Measurements from ENCODE around the gene UBD.

The UBD gene

DNA sequence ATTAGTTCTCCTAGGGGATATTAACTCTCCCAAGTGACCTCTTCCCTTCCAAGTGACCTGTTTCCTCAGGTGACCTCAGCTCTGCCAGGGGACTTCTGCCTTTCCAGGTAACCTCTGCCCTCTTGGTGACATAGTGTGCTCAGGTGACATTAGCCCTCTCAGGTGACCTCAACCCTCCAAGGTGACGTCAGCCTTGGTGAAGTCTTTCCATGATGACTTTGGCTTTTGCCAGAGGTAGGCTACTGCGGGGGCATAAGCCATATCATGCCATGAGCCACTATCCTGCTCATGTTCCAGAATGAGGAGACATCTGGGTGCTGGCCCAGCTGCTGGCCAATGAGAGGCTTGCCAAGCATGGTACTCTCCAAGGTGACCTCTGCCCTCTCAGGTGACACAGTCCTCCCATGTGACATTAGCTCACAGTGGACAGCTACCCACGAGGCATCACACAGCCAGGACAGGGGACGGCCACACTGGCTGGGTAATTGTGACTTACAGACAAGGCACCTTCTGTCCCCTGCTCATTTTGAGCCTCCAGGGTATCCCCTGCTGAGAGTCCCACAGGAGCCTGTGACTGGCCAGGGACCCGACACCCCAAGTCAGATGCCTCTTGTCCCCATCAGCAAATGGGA is 31.1 kb downstream of the UBD start:
- TF ChIP-seq, protein P1, sequence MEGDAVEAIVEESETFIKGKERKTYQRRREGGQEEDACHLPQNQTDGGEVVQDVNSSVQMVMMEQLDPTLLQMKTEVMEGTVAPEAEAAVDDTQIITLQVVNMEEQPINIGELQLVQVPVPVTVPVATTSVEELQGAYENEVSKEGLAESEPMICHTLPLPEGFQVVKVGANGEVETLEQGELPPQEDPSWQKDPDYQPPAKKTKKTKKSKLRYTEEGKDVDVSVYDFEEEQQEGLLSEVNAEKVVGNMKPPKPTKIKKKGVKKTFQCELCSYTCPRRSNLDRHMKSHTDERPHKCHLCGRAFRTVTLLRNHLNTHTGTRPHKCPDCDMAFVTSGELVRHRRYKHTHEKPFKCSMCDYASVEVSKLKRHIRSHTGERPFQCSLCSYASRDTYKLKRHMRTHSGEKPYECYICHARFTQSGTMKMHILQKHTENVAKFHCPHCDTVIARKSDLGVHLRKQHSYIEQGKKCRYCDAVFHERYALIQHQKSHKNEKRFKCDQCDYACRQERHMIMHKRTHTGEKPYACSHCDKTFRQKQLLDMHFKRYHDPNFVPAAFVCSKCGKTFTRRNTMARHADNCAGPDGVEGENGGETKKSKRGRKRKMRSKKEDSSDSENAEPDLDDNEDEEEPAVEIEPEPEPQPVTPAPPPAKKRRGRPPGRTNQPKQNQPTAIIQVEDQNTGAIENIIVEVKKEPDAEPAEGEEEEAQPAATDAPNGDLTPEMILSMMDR (IDR thresholded peaks at IDR 0.05; ENCODE audit: extremely low read depth, missing control alignments), result no peak

DNA sequence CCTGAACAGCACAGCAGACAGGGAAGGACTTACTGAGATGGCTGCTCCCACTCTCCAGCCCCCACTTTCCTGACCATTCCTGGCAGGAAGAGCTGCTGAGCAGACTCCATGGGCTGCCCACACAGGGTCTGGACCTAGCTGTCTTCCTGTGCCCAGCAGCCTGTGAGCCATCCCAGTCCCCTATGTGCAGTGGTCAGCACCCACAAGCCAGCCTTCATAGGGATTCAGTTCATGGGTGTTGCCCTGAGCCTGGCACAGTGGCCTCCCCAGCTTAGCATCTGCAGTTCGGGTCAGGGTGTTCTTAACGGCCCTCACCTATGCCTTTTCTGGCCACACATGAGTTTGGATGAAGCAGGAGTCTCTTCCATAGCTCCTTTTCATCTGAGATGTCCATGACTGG is 32.0 kb downstream of the UBD start:
- TF ChIP-seq, protein P1 (IDR thresholded peaks at IDR 0.05; ENCODE audit: extremely low read depth, missing control alignments), result no peak
- DNase-seq (ENCODE audit: low spot score), result no peak

More for the DNA sequence above, 31.1 kb downstream of the UBD start:
- no peak for DNase-seq (ENCODE audit: low spot score)

DNA sequence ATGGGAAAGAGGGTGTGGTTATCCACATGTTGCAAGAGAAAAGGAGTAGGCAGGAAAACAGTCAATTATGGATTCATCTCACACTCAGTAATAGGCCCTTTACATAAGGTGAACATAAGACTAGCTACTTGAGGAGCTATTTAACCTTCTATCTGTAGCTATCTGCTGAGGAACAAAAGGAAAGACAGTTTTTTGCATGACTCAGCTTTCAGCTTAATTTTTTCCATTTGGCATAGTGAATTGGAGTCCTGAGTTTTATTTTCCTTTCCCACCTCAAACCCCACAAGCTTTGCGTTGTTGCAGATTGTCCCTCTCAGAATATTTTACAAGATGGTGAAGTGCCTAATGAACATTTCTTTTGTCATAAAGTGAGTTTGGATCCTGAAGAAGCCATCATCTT is 32.4 kb downstream of the UBD start:
- no peak for DNase-seq (ENCODE audit: low spot score)
- TF ChIP-seq, protein P1 (IDR thresholded peaks at IDR 0.05; ENCODE audit: extremely low read depth, missing control alignments), result no peak

GRCh38 chr6:29525311-29525639 is 34.3 kb downstream of the UBD start:
- DNase-seq (ENCODE audit: low spot score), result no peak
- TF ChIP-seq, protein P1 (IDR thresholded peaks at IDR 0.05; ENCODE audit: extremely low read depth, missing control alignments), result no peak

GRCh38 chr6:29524444-29525310 is 34.9 kb downstream of the UBD start:
- no peak for DNase-seq (ENCODE audit: low spot score)
- TF ChIP-seq, protein P1 (IDR thresholded peaks at IDR 0.05; ENCODE audit: extremely low read depth, missing control alignments), result no peak

DNA sequence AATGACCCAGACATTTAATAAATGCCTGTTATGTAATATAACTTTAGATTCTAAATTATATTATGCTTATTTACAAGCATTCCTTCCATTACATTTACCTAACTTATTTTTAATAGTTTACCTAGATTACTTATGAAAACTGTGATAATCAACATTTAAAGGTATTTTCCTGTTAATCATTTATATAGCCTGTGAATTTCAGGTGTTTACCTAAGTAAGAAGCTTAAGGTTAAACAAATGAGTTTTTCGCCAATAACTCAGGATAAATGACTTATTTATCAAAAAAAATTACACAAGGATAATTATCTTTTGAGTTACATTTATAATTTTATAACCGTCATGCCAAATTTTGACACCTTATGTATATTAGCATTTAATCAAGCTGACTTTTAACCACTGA is 35.5 kb downstream of the UBD start:
- TF ChIP-seq, protein P1 (IDR thresholded peaks at IDR 0.05; ENCODE audit: extremely low read depth, missing control alignments), result no peak
- no peak for DNase-seq (ENCODE audit: low spot score)

DNA sequence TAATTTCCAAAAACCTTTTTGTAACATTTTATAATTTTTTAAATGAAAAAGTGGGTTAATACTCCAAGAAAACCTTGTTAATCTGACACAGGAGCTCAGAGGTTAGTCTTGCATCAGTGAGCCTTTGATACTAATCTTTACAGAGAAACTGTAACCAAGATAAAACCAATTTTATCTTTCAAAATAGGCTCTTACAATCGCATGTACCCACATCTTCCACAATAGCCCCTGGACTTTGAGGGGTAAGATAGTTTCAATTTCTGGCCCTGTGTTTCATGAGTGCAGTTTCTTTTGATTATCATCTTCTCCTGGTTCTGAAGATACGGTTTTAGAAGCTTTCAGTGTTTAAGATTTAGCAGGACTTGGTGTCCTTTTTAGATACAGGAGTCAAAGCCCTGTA is 37.3 kb downstream of the UBD start:
- TF ChIP-seq, protein P1 (IDR thresholded peaks at IDR 0.05; ENCODE audit: extremely low read depth, missing control alignments), result no peak
- DNase-seq (ENCODE audit: low spot score), result no peak
